Uterus (tissue), 2 donors: ENCODE results near the gene TLX2.

Experiments used
- POLR2A ChIP-seq, 2 donors: fragments of 450-650 bp; IDR thresholded peaks; one replicate each; pipeline ENCODE4 v1.6.1; 2016; ENCODE audit warnings: antibody characterized with exemption in 2 of 2, mild to moderate bottlenecking in 1 of 2, moderate library complexity in 1 of 2
- TF ChIP-seq, protein P1 (sequence below), 4 experiments: fragments of 200-600 bp in 2 of 4; fragments of 450-650 bp in 2 of 4; sonication (generic) in 2 of 4; IDR thresholded peaks; one replicate each; pipeline ENCODE4 v1.5.1; 2016 to 2019; ENCODE audit warnings: antibody characterized with exemption in 4 of 4, mild to moderate bottlenecking in 2 of 4, moderate library complexity in 1 of 4

DNA sequence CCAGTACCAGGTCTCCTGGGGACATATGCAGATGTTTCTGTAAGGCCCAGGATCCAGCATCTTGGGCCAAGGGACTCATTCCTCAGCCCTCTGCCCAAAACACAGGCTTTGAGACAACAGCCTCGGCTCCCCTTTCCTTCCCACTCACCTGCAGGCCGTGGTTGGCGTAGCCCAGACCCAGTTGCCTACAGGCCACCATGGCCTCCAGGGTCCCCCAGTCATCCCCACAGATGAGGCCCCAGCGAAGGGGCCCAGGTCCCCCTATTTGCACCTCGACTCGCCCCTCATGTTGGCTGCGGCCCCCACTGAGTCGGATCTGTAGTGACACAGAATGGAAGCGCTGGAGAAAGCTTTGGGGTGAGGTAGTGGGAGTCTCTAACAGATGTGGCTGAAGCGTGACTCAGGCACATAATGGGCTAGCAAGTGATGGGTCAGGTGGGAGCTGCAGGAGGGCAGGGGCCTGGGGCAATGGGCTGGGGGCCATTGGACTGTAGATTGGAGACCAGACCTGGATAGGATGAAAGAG is 21.3 kb downstream of the TLX2 start:
- TF ChIP-seq, protein P1, sequence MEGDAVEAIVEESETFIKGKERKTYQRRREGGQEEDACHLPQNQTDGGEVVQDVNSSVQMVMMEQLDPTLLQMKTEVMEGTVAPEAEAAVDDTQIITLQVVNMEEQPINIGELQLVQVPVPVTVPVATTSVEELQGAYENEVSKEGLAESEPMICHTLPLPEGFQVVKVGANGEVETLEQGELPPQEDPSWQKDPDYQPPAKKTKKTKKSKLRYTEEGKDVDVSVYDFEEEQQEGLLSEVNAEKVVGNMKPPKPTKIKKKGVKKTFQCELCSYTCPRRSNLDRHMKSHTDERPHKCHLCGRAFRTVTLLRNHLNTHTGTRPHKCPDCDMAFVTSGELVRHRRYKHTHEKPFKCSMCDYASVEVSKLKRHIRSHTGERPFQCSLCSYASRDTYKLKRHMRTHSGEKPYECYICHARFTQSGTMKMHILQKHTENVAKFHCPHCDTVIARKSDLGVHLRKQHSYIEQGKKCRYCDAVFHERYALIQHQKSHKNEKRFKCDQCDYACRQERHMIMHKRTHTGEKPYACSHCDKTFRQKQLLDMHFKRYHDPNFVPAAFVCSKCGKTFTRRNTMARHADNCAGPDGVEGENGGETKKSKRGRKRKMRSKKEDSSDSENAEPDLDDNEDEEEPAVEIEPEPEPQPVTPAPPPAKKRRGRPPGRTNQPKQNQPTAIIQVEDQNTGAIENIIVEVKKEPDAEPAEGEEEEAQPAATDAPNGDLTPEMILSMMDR (IDR thresholded peaks at IDR 0.05): no peak
- no peak for TF ChIP-seq POLR2A (IDR thresholded peaks at IDR 0.05)
